ENCODE data around the gene ZNF205.

The ZNF205 gene

GRCh38 chr16:3101841-3102470 lies 10.4 kb upstream of the ZNF205 start:
- DNase-seq (ENCODE audit: low spot score): peak; percentile 7

DNA sequence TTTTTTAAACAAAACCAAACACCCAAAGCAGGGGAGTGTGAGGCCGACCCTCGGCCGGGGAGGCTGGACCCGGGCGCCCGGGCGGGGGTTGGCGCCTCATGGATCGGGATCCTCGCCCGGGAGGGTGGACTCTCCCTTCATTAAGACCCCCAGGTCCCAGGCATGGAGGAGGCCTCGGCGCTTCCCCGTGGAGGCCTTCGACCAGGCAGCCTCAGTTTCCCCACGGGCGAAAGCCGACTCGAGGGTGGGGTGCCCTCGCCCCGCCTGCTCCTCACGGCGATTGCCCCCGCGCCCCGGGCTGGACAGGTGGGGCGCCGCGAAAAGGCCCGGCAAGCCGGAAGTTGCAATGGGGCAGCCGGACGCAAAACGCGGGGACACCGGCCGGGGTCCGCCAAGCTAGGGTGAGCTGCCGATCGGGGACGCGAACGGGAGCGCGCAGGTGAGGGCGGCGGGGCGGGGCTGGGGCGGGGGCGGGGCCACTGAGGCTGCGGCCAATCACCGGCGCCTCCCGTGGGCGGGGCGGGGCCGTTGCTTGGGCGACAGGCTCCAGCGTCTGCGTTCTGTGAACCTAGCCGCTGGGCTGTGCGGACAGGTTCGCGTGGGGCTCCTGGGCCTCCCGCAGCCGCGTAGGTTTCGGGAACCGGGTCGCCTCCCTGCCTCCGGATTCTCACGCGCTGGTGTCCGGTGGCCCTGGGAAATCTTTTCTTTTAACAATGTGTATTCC lies 6.0 kb upstream of the ZNF205 start:
- peak; percentile 87 for DNase-seq (ENCODE audit: low spot score)

- DNase-seq (ENCODE audit: low spot score): no peak
These were observed 642 bp downstream of the ZNF205 start for GRCh38 chr16:3112881-3113574.

- DNase-seq (ENCODE audit: low spot score): peak; percentile 56
These were observed 1.5 kb downstream of the ZNF205 start for GRCh38 chr16:3113765-3114479.

DNA sequence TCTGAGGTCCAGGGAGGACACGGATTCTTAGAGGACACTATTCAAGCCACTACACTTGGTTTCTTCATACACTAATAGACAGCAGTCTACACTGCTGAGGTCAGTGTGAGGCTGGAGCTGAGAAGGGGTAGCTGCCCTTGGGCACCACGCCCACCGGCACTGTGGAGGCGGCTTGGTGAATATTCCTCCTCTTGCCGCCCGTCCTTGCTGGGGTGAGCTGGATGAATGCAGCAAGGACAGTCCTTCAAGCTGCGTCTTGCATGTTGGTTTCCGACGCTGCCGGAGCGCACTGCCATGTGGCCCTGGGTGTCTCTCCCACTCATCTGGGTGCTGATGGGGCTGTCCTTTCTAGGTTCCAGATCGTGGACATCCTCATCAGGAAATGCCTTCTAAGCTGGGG lies 2.6 kb downstream of the ZNF205 start:
- no peak for DNase-seq (ENCODE audit: low spot score)

- DNase-seq (ENCODE audit: low spot score): no peak
These were observed 3.2 kb downstream of the ZNF205 start for GRCh38 chr16:3115561-3115960.

DNA sequence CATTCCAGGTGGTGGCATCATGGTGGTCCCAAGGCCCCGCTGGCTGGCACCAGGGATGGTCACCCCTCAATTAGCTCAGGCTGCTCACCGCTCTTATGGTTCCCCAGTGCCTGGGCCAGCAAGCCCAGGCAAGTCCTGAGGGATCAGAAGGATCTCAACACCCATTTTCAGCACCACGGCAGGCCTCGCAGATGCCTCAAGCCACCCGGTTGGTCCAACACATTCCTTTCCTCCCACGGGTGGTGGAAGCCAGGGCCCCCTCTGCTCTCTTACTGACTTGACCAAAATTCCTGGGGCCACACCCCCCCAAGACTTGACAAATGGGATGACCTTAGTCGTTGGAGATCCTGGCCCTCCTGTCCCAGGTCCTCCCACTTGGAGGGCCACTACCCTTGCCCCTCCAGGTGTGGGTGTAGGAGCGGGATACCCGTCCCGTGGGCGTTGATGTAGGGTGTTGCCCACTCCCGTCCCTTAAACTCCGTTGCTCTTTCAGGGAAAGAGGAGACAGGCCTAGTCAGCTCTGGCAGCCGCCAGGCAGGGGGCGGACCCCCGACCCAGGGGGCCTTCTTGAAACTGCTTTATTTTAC lies 5.9 kb downstream of the ZNF205 start:
- no peak for DNase-seq (ENCODE audit: low spot score)

DNA sequence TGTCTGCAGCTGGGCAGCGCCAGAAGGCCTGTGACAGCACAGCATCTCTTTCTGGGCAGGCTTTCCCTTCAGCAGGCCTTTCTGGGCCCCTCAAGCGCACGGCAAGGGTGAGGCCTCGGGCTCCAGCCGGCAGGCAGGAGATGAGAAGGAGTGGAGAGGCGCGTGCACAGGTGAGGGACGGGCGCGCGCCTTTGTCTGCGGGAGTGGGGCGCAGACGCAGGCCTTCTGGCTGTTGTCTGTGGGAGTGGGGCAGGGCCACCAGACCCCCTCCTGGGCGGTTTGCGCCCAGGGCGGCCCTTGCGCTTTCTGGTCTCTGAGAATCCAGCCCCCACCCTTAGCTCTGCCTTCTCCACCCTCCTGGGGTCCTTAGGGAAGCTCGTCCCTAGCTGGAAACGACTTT lies 6.5 kb downstream of the ZNF205 start:
- DNase-seq (ENCODE audit: low spot score): no peak

DNA sequence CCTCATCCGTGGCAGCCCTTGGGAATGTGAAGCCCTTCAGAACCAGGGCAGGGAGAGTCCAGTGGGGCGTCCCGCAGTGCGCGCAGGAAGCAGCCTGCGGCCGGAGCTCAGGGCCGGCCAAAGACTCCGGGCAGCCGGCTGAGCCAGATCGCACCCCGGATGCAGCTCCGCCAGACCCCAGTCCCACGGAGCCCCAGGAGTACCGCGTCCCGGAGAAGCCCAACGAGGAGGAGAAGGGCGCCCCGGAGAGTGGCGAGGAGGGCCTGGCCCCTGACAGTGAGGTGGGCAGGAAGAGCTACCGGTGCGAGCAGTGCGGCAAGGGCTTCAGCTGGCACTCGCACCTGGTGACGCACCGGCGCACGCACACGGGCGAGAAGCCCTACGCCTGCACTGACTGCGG lies 6.9 kb downstream of the ZNF205 start:
- DNase-seq (ENCODE audit: low spot score): no peak

- DNase-seq (ENCODE audit: low spot score): no peak
These were observed 7.5 kb downstream of the ZNF205 start for GRCh38 chr16:3119701-3120408.

DNA sequence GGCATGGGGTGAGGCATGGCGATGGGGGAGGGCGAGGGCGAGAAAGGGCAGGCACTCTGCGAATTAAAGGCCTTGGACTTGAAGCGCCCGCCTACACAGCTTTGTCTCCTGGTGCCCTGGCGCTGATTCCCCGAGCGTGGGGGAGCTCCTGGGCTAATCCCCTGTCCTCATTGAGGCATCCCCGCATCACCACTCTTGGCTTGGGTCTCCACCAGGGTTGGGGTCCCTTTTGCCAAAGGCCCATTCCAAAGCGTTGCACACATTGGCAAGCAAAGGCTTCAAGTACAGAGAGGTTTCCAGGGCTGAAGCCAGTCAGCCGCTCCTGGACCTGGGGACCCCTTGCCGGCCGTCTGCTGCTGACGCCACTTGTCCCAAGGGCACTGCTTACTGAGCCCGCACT lies 8.0 kb downstream of the ZNF205 start:
- DNase-seq (ENCODE audit: low spot score): no peak

GRCh38 chr16:3121851-3122467 lies 9.6 kb downstream of the ZNF205 start:
- DNase-seq (ENCODE audit: low spot score): no peak

- no peak for DNase-seq (ENCODE audit: low spot score)
These were observed 10.7 kb downstream of the ZNF205 start for GRCh38 chr16:3122926-3123570.

- peak; percentile 91 for DNase-seq (ENCODE audit: low spot score)
These were observed 11.8 kb downstream of the ZNF205 start for GRCh38 chr16:3123986-3124886.

DNA sequence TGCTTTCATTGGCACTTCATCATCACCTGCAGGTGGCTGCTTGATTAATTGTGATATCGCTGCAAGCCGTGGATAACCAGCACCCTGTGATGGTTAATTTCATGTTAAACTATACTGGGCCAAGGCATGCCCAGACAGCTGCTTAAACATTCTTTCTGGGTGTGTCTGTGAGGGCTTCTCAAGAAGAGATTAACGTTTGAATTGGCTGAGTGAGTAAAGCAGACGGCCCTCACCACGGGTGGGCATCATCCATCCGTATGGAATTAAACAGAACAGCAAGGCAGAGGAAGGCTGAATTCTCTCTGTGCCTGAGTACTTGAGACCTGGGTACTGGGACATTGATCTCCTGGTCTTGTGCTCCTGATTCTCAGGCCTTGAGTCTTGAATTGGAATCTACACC lies 15.4 kb downstream of the ZNF205 start:
- DNase-seq (ENCODE audit: low spot score): no peak

DNA sequence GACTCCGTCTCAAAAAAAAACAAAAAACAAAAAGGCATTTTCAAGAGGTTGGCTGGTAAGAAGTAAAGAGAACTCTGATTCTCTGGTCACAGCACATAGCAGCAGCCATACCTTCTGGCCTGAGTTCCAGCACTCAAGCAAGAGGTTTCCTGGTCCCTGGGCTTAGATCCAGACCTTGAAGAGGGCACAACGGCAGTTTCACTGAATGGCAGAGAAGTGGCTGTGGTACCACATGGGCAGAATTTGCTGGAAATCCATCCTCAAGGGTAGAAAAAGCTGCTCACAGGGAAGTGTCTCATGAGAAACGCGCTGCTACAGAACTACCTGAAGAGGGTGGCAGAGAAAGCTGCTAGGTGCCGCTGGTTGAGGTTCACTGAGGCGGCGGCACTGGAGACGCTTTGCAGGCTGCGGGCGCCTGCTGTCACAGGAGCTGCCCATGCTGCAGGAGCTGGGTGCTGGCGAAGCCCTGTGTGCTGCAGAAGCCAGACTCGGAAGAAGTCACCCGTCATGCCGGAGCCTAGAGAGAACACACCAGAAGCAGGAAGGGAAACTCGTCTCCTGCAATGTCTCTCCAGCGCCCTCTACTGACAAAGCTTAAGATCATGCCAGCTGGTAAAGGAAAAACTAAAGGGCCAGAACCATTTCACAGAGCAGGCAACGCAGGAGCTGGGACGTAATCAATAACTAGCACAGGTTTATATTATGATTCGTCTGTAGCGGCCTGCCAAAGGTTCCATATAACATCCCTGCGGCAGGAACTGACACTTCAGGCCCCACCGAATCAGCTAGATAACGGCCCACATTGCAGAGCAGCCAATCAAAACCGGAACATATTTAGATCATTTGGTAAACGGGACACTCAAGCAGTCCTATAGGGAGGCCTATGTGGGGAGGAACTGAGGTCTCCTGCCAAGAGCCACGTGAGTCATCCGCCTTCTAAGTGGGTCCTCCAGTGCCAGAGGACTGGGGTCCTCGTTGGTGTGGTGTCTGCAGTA lies 17.0 kb downstream of the ZNF205 start:
- DNase-seq (ENCODE audit: low spot score): peak; percentile 81

- peak; percentile 50 for DNase-seq (ENCODE audit: low spot score)
These were observed 19.5 kb downstream of the ZNF205 start for GRCh38 chr16:3131755-3132377.

- DNase-seq (ENCODE audit: low spot score): no peak
These were observed 21.5 kb downstream of the ZNF205 start for GRCh38 chr16:3133844-3134243.
